ENCODE results near the gene PDZD2.

Gene PDZD2

DNA sequence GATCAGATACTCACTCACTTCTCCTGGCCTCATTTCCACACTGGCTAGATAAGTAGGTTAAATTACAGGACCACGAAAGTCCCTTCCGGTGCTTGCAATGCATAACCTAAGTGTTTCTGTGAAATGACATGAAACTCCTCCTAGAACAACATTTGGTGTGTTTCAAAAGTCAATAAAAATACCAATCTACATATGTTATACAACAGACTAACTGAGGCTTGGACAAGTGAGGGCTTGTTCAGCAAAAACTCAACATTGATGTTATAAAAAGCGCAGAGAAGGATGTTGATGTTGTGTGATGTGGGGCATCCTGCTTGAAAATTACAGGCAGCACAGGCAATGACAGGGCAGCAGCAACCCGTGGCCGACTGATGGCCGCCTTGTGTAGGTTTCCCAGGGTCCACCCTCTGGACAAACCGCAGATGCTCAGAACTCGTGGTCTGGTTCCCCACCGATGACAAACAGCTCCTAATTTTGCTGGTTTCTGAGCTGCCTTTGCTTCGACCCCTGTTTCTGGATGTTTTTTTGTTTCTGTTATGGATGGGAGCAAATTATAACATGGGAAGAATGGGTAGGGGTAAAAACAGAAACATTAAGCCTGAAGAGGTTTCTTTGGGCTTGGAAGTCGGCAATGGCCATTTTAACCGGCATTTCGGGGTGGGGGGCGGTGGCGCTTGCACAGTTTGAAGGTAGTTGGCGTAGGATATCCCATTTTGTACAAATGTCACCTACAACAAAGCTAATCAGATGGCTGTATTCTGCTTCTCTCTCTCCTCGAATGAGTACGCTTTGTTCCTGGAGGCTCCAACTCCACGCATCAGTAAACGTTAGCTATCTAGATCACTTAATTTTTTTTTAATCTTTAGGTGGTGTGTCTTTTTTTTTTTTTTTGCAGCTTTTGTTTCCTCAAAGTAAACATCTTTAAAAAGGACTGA, 116.1 kb downstream of the PDZD2 start:
- TF ChIP-seq CTCF (conservative IDR thresholded peaks at IDR 0.05; ENCODE audit: control insufficient read depth, insufficient read depth, low read depth, low read length), result no peak
- no peak overlapping the region for H3K4me3 ChIP-seq (ENCODE audit: control insufficient read depth, low read depth, low read length)

GRCh38 chr5:31755676-31756230, 116.8 kb downstream of the PDZD2 start:
- DNase-seq (ENCODE audit: low read depth), result no peak
- TF ChIP-seq CTCF (conservative IDR thresholded peaks at IDR 0.05; ENCODE audit: control insufficient read depth, insufficient read depth, low read depth, low read length), result no peak
- H3K4me3 ChIP-seq (ENCODE audit: control insufficient read depth, low read depth, low read length), result no peak overlapping the region

More for the DNA sequence above, 116.1 kb downstream of the PDZD2 start:
- DNase-seq (ENCODE audit: low read depth), result no peak

GRCh38 chr5:31757806-31758205, 118.9 kb downstream of the PDZD2 start:
- no peak for DNase-seq (ENCODE audit: low read depth)
- no peak overlapping the region for H3K4me3 ChIP-seq (ENCODE audit: control insufficient read depth, low read depth, low read length)
- TF ChIP-seq CTCF (conservative IDR thresholded peaks at IDR 0.05; ENCODE audit: control insufficient read depth, insufficient read depth, low read depth, low read length), result no peak

DNA sequence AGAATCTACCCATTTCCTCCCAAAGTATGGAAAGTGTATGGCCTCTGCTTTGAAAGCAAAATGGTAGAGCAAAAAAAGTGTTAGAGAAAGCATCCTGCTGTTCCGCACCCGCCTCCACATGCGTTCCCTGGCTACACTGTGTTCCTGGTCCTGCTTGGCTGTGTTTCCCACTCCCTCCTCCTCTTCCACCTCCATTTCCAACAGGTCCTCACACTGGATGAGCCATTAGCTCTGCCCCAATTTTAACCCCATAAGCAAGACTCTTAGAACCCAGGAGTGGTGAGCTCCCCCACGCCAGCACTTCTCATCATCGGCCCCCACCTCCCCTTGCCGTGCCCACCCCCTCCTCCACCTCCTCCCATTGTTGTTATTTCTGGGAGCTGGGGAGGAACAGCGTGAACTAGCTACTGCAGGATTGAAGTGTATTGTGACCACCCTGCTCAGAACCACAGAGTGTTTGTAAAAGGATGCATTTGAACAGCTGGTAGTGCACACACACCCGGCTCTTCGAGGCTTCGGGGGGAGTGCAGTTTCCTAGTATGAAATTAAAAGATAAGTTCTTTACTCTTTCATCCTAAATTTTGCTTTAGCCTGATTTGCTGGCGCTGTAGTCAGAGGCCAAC, 120.0 kb downstream of the PDZD2 start:
- H3K4me3 ChIP-seq (ENCODE audit: control insufficient read depth, low read depth, low read length), result no peak overlapping the region
- no peak for DNase-seq (ENCODE audit: low read depth)
- no peak for TF ChIP-seq CTCF (conservative IDR thresholded peaks at IDR 0.05; ENCODE audit: control insufficient read depth, insufficient read depth, low read depth, low read length)

DNA sequence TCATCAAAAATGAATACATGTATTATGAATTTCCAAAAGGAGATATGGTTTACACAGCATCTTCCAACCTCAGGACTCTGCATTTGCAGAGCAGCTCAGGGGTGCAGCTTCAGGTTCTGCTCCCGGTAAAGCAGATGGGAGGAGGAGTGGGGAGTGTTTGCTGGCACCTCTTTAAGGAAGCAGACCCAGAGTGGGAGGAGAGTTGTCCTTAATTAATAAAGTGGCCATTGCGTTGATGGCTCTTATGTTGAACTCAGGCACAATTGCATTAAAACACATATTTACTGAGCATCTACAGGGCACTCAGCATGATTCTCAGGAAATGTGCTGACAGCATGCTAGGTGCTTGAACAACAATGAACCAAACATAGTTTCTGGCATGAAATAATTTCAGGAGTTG, 121.0 kb downstream of the PDZD2 start:
- DNase-seq (ENCODE audit: low read depth), result no peak
- no peak for TF ChIP-seq CTCF (conservative IDR thresholded peaks at IDR 0.05; ENCODE audit: control insufficient read depth, insufficient read depth, low read depth, low read length)
- H3K4me3 ChIP-seq (ENCODE audit: control insufficient read depth, low read depth, low read length), result no peak overlapping the region

DNA sequence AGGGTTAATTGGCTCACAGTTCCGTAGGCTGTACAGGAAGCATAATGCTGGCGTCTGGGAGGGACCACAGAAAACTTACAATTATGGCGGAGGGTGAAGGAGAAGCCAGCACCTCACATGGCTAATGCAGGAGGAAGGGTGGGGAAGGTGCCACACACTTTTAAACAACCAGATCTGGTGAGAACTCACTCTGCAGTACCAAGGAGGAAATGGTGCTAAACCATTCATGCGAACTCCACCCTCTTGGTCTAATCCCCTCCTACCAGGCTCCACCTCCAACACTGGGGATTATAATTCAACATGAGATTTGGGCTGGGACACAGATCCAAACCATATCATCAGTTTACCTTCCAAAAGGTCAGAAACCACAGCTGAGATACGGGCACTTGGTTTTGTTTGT, 122.9 kb downstream of the PDZD2 start:
- TF ChIP-seq CTCF (conservative IDR thresholded peaks at IDR 0.05; ENCODE audit: control insufficient read depth, insufficient read depth, low read depth, low read length), result no peak
- DNase-seq (ENCODE audit: low read depth), result no peak
- no peak overlapping the region for H3K4me3 ChIP-seq (ENCODE audit: control insufficient read depth, low read depth, low read length)
